ENCODE measurements around the gene BABAM1.

BABAM1 gene

GRCh38 chr19:17325133-17325532, 57.9 kb downstream of the BABAM1 start:
- no peak for DNase-seq

GRCh38 chr19:17325881-17326594, 58.8 kb downstream of the BABAM1 start:
- DNase-seq = no peak

- DNase-seq = no peak
These were observed 59.3 kb downstream of the BABAM1 start for GRCh38 chr19:17326595-17326966.

- no peak for DNase-seq
These were observed 59.9 kb downstream of the BABAM1 start for GRCh38 chr19:17327068-17327653.

- no peak for DNase-seq
These were observed 60.6 kb downstream of the BABAM1 start for GRCh38 chr19:17327654-17328516.
